Breast epithelium (tissue), 3 donors: ENCODE results near the gene B3GALT2.

Source experiments
- POLR2AphosphoS5 ChIP-seq, 3 donors: sonication (generic); formaldehyde crosslinking; IDR thresholded peaks; one replicate each; pipeline ENCODE4 v1.6.1; 2017; ENCODE audit warnings: antibody characterized with exemption in 3 of 3
- TF ChIP-seq, protein P1 (sequence below), 3 donors: fragments of 450-650 bp; IDR thresholded peaks; one replicate each; pipeline ENCODE4 v1.5.1; 2016 to 2017; ENCODE audit warnings: antibody characterized with exemption in 3 of 3, mild to moderate bottlenecking in 3 of 3, moderate library complexity in 3 of 3

DNA sequence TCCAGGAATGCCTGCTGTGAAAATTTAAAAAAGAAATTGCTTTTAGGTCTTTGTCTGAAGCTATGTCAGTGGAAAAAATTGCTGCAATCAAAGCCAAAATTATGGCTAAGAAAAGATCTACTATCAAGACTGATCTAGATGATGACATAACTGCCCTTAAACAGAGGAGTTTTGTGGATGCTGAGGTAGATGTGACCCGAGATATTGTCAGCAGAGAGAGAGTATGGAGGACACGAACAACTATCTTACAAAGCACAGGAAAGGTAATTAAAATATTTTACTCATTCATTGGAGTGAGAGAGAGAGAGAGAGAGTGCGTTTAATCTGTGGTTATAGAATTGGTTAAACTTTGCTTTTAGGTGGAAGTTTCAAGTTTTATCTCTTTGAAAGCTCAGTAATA lies 44.6 kb downstream of the B3GALT2 start:
- TF ChIP-seq, protein P1, sequence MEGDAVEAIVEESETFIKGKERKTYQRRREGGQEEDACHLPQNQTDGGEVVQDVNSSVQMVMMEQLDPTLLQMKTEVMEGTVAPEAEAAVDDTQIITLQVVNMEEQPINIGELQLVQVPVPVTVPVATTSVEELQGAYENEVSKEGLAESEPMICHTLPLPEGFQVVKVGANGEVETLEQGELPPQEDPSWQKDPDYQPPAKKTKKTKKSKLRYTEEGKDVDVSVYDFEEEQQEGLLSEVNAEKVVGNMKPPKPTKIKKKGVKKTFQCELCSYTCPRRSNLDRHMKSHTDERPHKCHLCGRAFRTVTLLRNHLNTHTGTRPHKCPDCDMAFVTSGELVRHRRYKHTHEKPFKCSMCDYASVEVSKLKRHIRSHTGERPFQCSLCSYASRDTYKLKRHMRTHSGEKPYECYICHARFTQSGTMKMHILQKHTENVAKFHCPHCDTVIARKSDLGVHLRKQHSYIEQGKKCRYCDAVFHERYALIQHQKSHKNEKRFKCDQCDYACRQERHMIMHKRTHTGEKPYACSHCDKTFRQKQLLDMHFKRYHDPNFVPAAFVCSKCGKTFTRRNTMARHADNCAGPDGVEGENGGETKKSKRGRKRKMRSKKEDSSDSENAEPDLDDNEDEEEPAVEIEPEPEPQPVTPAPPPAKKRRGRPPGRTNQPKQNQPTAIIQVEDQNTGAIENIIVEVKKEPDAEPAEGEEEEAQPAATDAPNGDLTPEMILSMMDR (IDR thresholded peaks at IDR 0.05): no peak
- no peak for TF ChIP-seq POLR2AphosphoS5 (IDR thresholded peaks at IDR 0.05)
